ENCODE measurements around the gene PRPF31. TPM values are rescaled to one million over a fixed set of nuclear protein-coding genes. Genes with fewer than 3 reads are reported as not detected.

PRPF31 gene
- total and polyA plus RNA-seq, 9 of the 15 experiments (the other 6 are each of a cell fraction or from before 2014, with no cell fraction given): 5.8 to 92.2 (median 69.2) TPM

DNA sequence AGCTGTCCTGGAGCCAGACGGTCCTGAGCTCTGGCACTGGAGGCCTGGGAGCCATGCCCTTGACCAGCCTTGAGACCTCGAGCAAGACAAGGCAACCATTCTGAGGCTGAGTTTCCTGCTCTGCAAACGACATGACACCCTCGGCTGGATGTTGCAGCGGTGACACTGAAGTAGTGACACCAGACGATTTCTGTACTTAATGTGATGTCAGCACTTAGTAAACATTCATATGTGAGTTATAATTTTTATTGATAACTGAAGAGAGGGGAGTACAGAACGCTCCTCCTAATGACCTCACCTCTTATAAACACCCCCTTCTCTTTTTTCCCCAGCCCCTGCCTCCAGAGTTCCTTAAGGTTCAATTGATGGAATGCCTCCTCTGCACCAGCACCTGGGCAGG, 7.1 kb upstream of the PRPF31 start:
- no TSS peak for BruUV-seq (replicated peaks)
- H3K4me3 ChIP-seq: no peak overlapping the region
- H2AFZ ChIP-seq (ENCODE audit: low read depth, low read length): no peak overlapping the region
- CTCF ChIA-PET (ENCODE audit: low intra/inter-chr PET ratio): no interaction called here
- H3K36me3 ChIP-seq (ENCODE audit: control insufficient read depth, insufficient read depth, low read length): peaks cover 75% of the 10 kb centered on the region; the same call in 2 of the 3 replicates
- no peak overlapping the region for H3K4me2 ChIP-seq (ENCODE audit: insufficient read depth, low read length)
- POLR2A ChIA-PET: no interaction called here
- no peak for FAIRE-seq
- no peak overlapping the region for H3K27ac ChIP-seq (ENCODE audit: extremely low read depth, low read depth, low read length)
- H3K9me1 ChIP-seq (ENCODE audit: control insufficient read depth, insufficient read depth, low read length): no peaks in the 10 kb centered on the region
- DNase-seq (ENCODE audit: extremely low read depth in 1 of 4, low spot score in 3 of 4): peak in 1 of 4 experiments; percentile 4
- H3K27me3 ChIP-seq (ENCODE audit: control insufficient read depth in 2 of 2, insufficient read depth in 2 of 2, low read length in 2 of 2): no peaks in the 10 kb centered on the region
- no peaks in the 10 kb centered on the region for H3K9me3 ChIP-seq (replicated peaks; ENCODE audit: control insufficient read depth, insufficient read depth, low read depth, low read length)
- intact Hi-C loops (cut with micrococcal nuclease) (no loop called here), in situ Hi-C loops (cut with MboI) (no loop called here)
- 82% methylated on average over 6 of the region's 7 CpGs for WGBS (ENCODE audit: insufficient coverage, low coverage, missing lambda C conversion rate)
- peaks cover 15% of the 10 kb centered on the region for H3K79me2 ChIP-seq (ENCODE audit: control insufficient read depth, insufficient read depth, low read length)
- no peak for ATAC-seq
- TF ChIP-seq, protein P1, sequence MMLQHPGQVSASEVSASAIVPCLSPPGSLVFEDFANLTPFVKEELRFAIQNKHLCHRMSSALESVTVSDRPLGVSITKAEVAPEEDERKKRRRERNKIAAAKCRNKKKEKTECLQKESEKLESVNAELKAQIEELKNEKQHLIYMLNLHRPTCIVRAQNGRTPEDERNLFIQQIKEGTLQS (IDR thresholded peaks at IDR 0.05): no peak
- TF ChIP-seq, protein P1 (CRISPR knock-in tag; conservative IDR thresholded peaks at IDR 0.05): no peak
- no peak for TF ChIP-seq MYNN (IDR thresholded peaks at IDR 0.05)
- no peak for TF ChIP-seq MYNN (CRISPR knock-in tag; IDR thresholded peaks at IDR 0.05)
- no peak for TF ChIP-seq NFE2L1 (tag; IDR thresholded peaks at IDR 0.05; ENCODE audit: borderline replicate concordance, low read depth)
- TF ChIP-seq MAFF (IDR thresholded peaks at IDR 0.05; ENCODE audit: low read length): 0 out of 2 replicates have a peak, but pooled peaks have one; percentile 23
- TF ChIP-seq ZNF316 (IDR thresholded peaks at IDR 0.05): peak; percentile 50; the same call in 1 of the 2 replicates
- TF ChIP-seq, protein P2, sequence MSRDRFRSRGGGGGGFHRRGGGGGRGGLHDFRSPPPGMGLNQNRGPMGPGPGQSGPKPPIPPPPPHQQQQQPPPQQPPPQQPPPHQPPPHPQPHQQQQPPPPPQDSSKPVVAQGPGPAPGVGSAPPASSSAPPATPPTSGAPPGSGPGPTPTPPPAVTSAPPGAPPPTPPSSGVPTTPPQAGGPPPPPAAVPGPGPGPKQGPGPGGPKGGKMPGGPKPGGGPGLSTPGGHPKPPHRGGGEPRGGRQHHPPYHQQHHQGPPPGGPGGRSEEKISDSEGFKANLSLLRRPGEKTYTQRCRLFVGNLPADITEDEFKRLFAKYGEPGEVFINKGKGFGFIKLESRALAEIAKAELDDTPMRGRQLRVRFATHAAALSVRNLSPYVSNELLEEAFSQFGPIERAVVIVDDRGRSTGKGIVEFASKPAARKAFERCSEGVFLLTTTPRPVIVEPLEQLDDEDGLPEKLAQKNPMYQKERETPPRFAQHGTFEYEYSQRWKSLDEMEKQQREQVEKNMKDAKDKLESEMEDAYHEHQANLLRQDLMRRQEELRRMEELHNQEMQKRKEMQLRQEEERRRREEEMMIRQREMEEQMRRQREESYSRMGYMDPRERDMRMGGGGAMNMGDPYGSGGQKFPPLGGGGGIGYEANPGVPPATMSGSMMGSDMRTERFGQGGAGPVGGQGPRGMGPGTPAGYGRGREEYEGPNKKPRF (IDR thresholded peaks at IDR 0.05; ENCODE audit: low read depth, low read length): no peak
- H4K20me1 ChIP-seq (replicated peaks; ENCODE audit: control insufficient read depth, insufficient read depth, low read length): peaks cover 3% of the 10 kb centered on the region; the same call in 1 of the 2 replicates
- H3K9ac ChIP-seq (ENCODE audit: insufficient read depth in 1 of 2, low read depth in 2 of 2, low read length in 2 of 2): no peak overlapping the region
- H3K4me1 ChIP-seq (replicated peaks in 1 of 2; ENCODE audit: control insufficient read depth in 2 of 2, insufficient read depth in 2 of 2, low read length in 2 of 2): peaks cover 0 to 22% of the 10 kb centered on the region in 2 experiments; a peak in 3 of 5 replicates
